Right atrium auricular region (tissue), 2 donors: ENCODE measurements around the gene PIGZ. TPM values are rescaled to one million over a fixed set of nuclear protein-coding genes. Genes with fewer than 3 reads are reported as not detected.

Source experiments
- DNase-seq: peaks from one replicate; pipeline ENCODE4 v3.0.0-alpha.2; 2019; ENCODE audit warnings: low spot score
- H3K27ac ChIP-seq, 2 donors: fragments of 200-600 bp; sonication (generic); 1 replicate in 1 of 2; 2 replicates in 1 of 2; pipeline ENCODE4 v1.5.1; 2016 to 2019
- H3K27me3 ChIP-seq, 2 donors: fragments of 200-600 bp; sonication (generic); one replicate each; pipeline versions ENCODE4 v1.5.1 to v1.6.0; 2017 to 2019
- H3K36me3 ChIP-seq: fragments of 200-600 bp; sonication (generic); one replicate; pipeline ENCODE4 v1.5.1; 2016
- H3K4me1 ChIP-seq, 2 donors: fragments of 200-600 bp; sonication (generic); one replicate each; pipeline versions ENCODE4 v1.5.1 to v1.6.0; 2017 to 2019
- H3K4me3 ChIP-seq, 2 donors: fragments of 200-600 bp; sonication (generic); 1 replicate in 1 of 2; 2 replicates in 1 of 2; pipeline ENCODE4 v1.5.1; 2017 to 2019; ENCODE audit warnings: mild to moderate bottlenecking in 1 of 2, moderate library complexity in 1 of 2
- H3K9me3 ChIP-seq, 2 donors: fragments of 200-600 bp; sonication (generic); one replicate each; pipeline ENCODE4 v1.5.1; 2019
- CTCF ChIP-seq, 2 donors: fragments of 200-600 bp; sonication (generic); IDR thresholded peaks; one replicate each; pipeline ENCODE4 v1.5.1; 2019; ENCODE audit warnings: antibody characterized with exemption in 2 of 2
- total RNA-seq, 2 donors: library from RNA; depleted of rRNA; stranded (reverse); fragments of >200 nt; gene quantifications; one replicate each; pipeline ENCODE4 v1.1.0, GENCODE V29; 2016

PIGZ gene
- total RNA-seq, 2 donors from 2014 or later, result 5.4 to 7.0 TPM

GRCh38 chr3:196915375-196915774 lies 53.3 kb downstream of the PIGZ start:
- H3K36me3 ChIP-seq, result peaks cover 24% of the 10 kb centered on the region
- no peaks in the 10 kb centered on the region for H3K4me1 ChIP-seq
- no peak for DNase-seq
- H3K27ac ChIP-seq, result no peak overlapping the region
- TF ChIP-seq CTCF (IDR thresholded peaks at IDR 0.05), result no peak
- H3K9me3 ChIP-seq, result peaks cover 0 to 11% of the 10 kb centered on the region in 2 donors
- H3K4me3 ChIP-seq, result no peak overlapping the region
- no peaks in the 10 kb centered on the region for H3K27me3 ChIP-seq

GRCh38 chr3:196914866-196915265 lies 53.8 kb downstream of the PIGZ start:
- no peak overlapping the region for H3K4me3 ChIP-seq
- H3K4me1 ChIP-seq, result no peaks in the 10 kb centered on the region
- peaks cover 0 to 11% of the 10 kb centered on the region in 2 donors for H3K9me3 ChIP-seq
- no peak for DNase-seq
- no peak for TF ChIP-seq CTCF (IDR thresholded peaks at IDR 0.05)
- peaks cover 24% of the 10 kb centered on the region for H3K36me3 ChIP-seq
- no peak overlapping the region for H3K27ac ChIP-seq
- no peaks in the 10 kb centered on the region for H3K27me3 ChIP-seq

- DNase-seq, result no peak
- Histone ChIP-seq H3K4me3 (no peak overlapping the region), H3K27me3 (no peaks in the 10 kb centered on the region), H3K36me3 (peaks cover 69% of the 10 kb centered on the region), H3K27ac (no peak overlapping the region), H3K9me3 (no peaks in the 10 kb centered on the region), H3K4me1 (no peaks in the 10 kb centered on the region)
- TF ChIP-seq CTCF (IDR thresholded peaks at IDR 0.05), result no peak
Measured at GRCh38 chr3:196903740-196904139, 64.9 kb downstream of the PIGZ start.

DNA sequence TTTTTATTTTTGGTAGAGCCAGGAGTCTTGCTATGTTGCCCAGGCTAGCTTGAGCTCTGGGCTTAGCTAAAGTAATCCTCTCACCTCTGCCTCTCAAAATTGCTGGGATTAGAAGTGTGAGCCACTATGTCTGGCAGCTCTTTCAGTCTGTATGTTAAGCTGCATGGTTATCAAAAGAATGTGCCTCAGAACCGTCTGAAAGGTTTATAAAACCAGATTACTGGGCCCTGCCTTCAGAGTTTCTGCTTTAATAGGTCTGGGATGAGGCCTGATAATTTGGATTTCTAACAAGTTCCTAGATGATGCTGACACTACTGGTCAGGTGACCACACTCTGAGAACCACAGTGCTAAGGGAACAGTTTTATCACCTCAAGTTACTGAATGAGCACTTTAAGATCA lies 66.3 kb downstream of the PIGZ start:
- no peak for DNase-seq
- H3K27me3 ChIP-seq, result no peaks in the 10 kb centered on the region
- no peak overlapping the region for H3K27ac ChIP-seq
- H3K36me3 ChIP-seq, result peaks cover 69% of the 10 kb centered on the region
- no peak overlapping the region for H3K4me3 ChIP-seq
- H3K4me1 ChIP-seq, result no peaks in the 10 kb centered on the region
- no peaks in the 10 kb centered on the region for H3K9me3 ChIP-seq
- no peak for TF ChIP-seq CTCF (IDR thresholded peaks at IDR 0.05)

GRCh38 chr3:196901768-196902167 lies 66.9 kb downstream of the PIGZ start:
- Histone ChIP-seq H3K4me3 (no peak overlapping the region), H3K27me3 (no peaks in the 10 kb centered on the region), H3K9me3 (no peaks in the 10 kb centered on the region), H3K36me3 (peaks cover 67% of the 10 kb centered on the region), H3K4me1 (no peaks in the 10 kb centered on the region), H3K27ac (no peak overlapping the region)
- DNase-seq, result no peak
- no peak for TF ChIP-seq CTCF (IDR thresholded peaks at IDR 0.05)

Other genes starting within 250 kb of the PIGZ start
- 10 to 100 TPM; 47.5 to 48.7 TPM for gene PAK2, start 229.0 kb downstream of the PIGZ start, total RNA-seq
- 10 to 100 TPM; 18.7 to 22.1 TPM for gene SENP5, start 100.9 kb downstream of the PIGZ start, total RNA-seq
- 10 to 100 TPM; 21.6 to 22.8 TPM for gene NCBP2, start 26.3 kb downstream of the PIGZ start, total RNA-seq
- gene MELTF, start 61.0 kb upstream of the PIGZ start, total RNA-seq, result 1 to 10 TPM; 3.1 to 6.7 TPM